ENCODE data around the gene PLEK2.
"Not testable (repeated sequence)": the region's sequence is repeated elsewhere in the genome, so short reads cannot be mapped to it uniquely, and the experiment has no call there.

The PLEK2 gene

GRCh38 chr14:67420102-67420739 is 8.3 kb upstream of the PLEK2 start:
- H3K9ac ChIP-seq (ENCODE audit: low read depth, low read length): no peak overlapping the region

GRCh38 chr14:67418401-67419191 is 6.6 kb upstream of the PLEK2 start:
- no peaks in the 10 kb centered on the region for H3K9me3 ChIP-seq (ENCODE audit: control insufficient read depth, insufficient read depth, low read length)
- no peaks in the 10 kb centered on the region for H3K36me3 ChIP-seq (ENCODE audit: insufficient read depth, low read length)
- peaks cover 14% of the 10 kb centered on the region; the same call in 1 of the 2 replicates for H3K4me1 ChIP-seq (ENCODE audit: insufficient read depth, low read length)
- no peak overlapping the region for H3K9ac ChIP-seq (ENCODE audit: low read depth, low read length)

More at GRCh38 chr14:67420102-67420739, 8.3 kb upstream of the PLEK2 start:
- Histone ChIP-seq H3K36me3 (ENCODE audit: insufficient read depth, low read length) (no peaks in the 10 kb centered on the region), H3K9me3 (ENCODE audit: control insufficient read depth, insufficient read depth, low read length) (no peaks in the 10 kb centered on the region), H3K4me1 (ENCODE audit: insufficient read depth, low read length) (peaks cover 12% of the 10 kb centered on the region; the same call in 1 of the 2 replicates)

- H3K9me3 ChIP-seq (ENCODE audit: control insufficient read depth, insufficient read depth, low read length): no peaks in the 10 kb centered on the region
- no peaks in the 10 kb centered on the region for H3K36me3 ChIP-seq (ENCODE audit: insufficient read depth, low read length)
- no peak overlapping the region for H3K9ac ChIP-seq (ENCODE audit: low read depth, low read length)
- H3K4me1 ChIP-seq (ENCODE audit: insufficient read depth, low read length): peaks cover 14% of the 10 kb centered on the region; the same call in 1 of the 2 replicates
These were observed 5.7 kb upstream of the PLEK2 start for GRCh38 chr14:67417633-67418032.

DNA sequence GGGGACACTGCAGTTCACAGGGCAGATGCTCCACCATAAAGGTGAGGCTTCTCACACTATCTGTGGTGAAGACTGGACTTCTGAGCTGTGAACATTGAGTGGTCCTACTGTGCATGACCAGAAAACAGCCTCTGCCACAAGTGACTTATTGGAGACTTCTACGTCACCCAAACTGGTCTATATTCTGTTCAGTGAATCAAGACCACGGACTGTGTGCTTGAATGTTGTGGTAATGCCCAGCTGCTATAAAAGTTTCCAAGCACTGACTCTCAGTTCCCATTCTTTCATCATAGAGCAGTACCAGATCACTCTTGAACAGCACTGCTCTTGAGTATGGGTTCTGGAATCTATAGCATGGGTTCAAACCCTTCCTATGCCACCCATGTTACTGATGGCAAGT is 4.8 kb upstream of the PLEK2 start:
- Histone ChIP-seq H3K9me3 (ENCODE audit: control insufficient read depth, insufficient read depth, low read length) (no peaks in the 10 kb centered on the region), H3K4me1 (ENCODE audit: insufficient read depth, low read length) (peaks cover 14% of the 10 kb centered on the region; the same call in 1 of the 2 replicates), H3K36me3 (ENCODE audit: insufficient read depth, low read length) (no peaks in the 10 kb centered on the region), H3K9ac (ENCODE audit: low read depth, low read length) (no peak overlapping the region)

DNA sequence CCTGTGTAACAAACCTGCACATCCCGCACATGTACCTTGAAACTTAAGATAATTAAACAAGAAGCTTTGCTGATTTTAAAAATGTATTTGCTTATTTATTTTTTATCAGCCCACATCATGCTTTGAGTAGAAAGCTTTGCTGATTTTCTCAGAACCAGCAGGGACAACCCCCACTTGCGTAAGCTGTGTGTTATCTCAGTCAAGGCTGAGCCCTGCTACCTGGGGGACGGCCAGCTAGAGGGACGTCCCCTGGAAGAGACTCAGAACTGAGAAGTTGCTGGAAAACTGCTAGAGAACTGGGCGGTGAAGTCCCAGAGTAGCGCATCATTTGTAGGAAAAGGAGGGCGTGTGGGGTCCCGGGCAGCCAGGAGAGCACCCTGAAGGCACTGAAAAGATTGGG is 4.1 kb upstream of the PLEK2 start:
- H3K4me1 ChIP-seq (ENCODE audit: insufficient read depth, low read length): peaks cover 18% of the 10 kb centered on the region; the same call in 1 of the 2 replicates
- H3K9ac ChIP-seq (ENCODE audit: low read depth, low read length): no peak overlapping the region
- H3K9me3 ChIP-seq (ENCODE audit: control insufficient read depth, insufficient read depth, low read length): no peaks in the 10 kb centered on the region
- H3K36me3 ChIP-seq (ENCODE audit: insufficient read depth, low read length): no peaks in the 10 kb centered on the region

GRCh38 chr14:67415610-67416009 is 3.6 kb upstream of the PLEK2 start:
- H3K9me3 ChIP-seq (ENCODE audit: control insufficient read depth, insufficient read depth, low read length); H3K36me3 ChIP-seq (ENCODE audit: insufficient read depth, low read length); H3K9ac ChIP-seq (ENCODE audit: low read depth, low read length): not testable (repeated sequence)
- peaks cover 18% of the 10 kb centered on the region; the same call in 1 of the 2 replicates for H3K4me1 ChIP-seq (ENCODE audit: insufficient read depth, low read length)

- Histone ChIP-seq H3K9ac (ENCODE audit: low read depth, low read length) (no peak overlapping the region), H3K36me3 (ENCODE audit: insufficient read depth, low read length) (no peaks in the 10 kb centered on the region), H3K9me3 (ENCODE audit: control insufficient read depth, insufficient read depth, low read length) (no peaks in the 10 kb centered on the region), H3K4me1 (ENCODE audit: insufficient read depth, low read length) (peaks cover 25% of the 10 kb centered on the region; the same call in 1 of the 2 replicates)
These were observed 2.1 kb upstream of the PLEK2 start for GRCh38 chr14:67413806-67414769.

- H3K4me1 ChIP-seq (ENCODE audit: insufficient read depth, low read length): peaks cover 15% of the 10 kb centered on the region; the same call in 1 of the 2 replicates
- no peak overlapping the region; the same call in 1 of the 2 replicates for H3K9ac ChIP-seq (ENCODE audit: low read depth, low read length)
These were observed 595 bp downstream of the PLEK2 start for GRCh38 chr14:67411370-67411769.

DNA sequence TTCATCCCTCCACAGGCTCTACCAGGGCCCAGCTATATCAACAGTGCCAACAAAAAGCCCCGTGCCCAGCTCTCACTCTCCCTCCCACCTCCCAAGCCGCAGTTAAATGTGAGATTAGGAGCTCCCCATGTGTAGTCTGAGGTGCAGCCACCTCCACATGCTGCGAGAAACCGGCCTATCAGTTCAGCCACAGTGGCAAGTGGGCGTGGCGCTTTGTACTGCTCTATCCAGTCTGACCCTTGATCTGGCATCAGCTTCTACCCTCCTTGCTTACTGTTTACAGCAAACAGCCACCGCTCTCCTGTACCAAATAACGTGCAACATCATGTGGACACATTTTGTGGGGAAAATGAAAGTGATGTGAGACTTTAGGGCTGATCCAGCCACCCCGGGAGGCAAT is 1.7 kb downstream of the PLEK2 start:
- Histone ChIP-seq H3K9ac (ENCODE audit: low read depth, low read length) (no peak overlapping the region), H3K9me3 (ENCODE audit: control insufficient read depth, insufficient read depth, low read length) (no peaks in the 10 kb centered on the region), H3K36me3 (ENCODE audit: insufficient read depth, low read length) (no peaks in the 10 kb centered on the region), H3K4me1 (ENCODE audit: insufficient read depth, low read length) (peaks cover 15% of the 10 kb centered on the region; the same call in 1 of the 2 replicates)

More at GRCh38 chr14:67411370-67411769, 595 bp downstream of the PLEK2 start:
- Histone ChIP-seq H3K36me3 (ENCODE audit: insufficient read depth, low read length) (no peaks in the 10 kb centered on the region), H3K9me3 (ENCODE audit: control insufficient read depth, insufficient read depth, low read length) (no peaks in the 10 kb centered on the region)

DNA sequence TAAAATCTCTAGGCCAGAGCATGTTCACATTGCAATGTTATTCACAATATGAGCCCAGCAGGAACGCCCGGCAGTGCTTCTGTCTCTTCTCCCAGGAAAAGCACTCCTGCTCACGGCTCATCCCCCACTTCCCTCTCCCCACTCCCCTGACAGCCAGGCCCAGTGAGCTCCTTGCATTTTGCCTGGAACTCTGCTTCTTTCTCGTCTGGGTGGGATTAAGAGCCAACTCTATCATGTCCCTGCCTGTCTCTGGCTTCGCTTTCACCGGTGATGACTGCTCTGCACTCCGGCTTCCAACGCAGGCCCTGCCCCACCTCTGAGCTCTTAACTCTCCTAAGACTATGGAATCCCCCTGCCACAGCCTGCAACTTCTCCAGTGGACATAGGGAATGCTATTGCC is 2.5 kb downstream of the PLEK2 start:
- Histone ChIP-seq H3K4me1 (ENCODE audit: insufficient read depth, low read length) (peaks cover 15% of the 10 kb centered on the region; the same call in 1 of the 2 replicates), H3K36me3 (ENCODE audit: insufficient read depth, low read length) (no peaks in the 10 kb centered on the region), H3K9ac (ENCODE audit: low read depth, low read length) (no peak overlapping the region), H3K9me3 (ENCODE audit: control insufficient read depth, insufficient read depth, low read length) (no peaks in the 10 kb centered on the region)

GRCh38 chr14:67408122-67408801 is 3.7 kb downstream of the PLEK2 start:
- H3K4me1 ChIP-seq (ENCODE audit: insufficient read depth, low read length): peaks cover 13% of the 10 kb centered on the region; the same call in 1 of the 2 replicates
- not testable (repeated sequence) for H3K9ac ChIP-seq (ENCODE audit: low read depth, low read length); H3K36me3 ChIP-seq (ENCODE audit: insufficient read depth, low read length); H3K9me3 ChIP-seq (ENCODE audit: control insufficient read depth, insufficient read depth, low read length)

DNA sequence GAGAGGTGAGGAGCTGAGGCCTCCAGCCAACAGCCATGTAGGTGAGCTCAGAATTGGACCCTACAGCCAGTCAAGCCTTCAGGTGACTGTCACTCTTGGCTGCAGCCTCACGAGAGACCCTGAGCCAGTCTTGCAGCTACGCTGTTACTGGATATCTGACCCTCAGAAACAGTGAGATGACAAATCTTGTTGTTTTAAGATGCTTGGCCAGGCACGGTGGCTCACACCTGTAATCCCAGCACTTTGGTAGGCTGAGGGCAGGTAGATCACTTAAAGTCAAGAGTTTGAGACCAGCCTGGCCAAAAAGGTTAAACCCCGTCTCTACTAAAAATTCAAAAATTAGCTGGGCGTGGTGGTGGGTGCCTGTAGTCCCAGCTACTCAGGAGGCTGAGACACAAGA is 6.2 kb downstream of the PLEK2 start:
- H3K9me3 ChIP-seq (ENCODE audit: control insufficient read depth, insufficient read depth, low read length): no peaks in the 10 kb centered on the region
- H3K9ac ChIP-seq (ENCODE audit: low read depth, low read length): no peak overlapping the region
- H3K4me1 ChIP-seq (ENCODE audit: insufficient read depth, low read length): peaks cover 9% of the 10 kb centered on the region; the same call in 1 of the 2 replicates
- H3K36me3 ChIP-seq (ENCODE audit: insufficient read depth, low read length): no peaks in the 10 kb centered on the region

DNA sequence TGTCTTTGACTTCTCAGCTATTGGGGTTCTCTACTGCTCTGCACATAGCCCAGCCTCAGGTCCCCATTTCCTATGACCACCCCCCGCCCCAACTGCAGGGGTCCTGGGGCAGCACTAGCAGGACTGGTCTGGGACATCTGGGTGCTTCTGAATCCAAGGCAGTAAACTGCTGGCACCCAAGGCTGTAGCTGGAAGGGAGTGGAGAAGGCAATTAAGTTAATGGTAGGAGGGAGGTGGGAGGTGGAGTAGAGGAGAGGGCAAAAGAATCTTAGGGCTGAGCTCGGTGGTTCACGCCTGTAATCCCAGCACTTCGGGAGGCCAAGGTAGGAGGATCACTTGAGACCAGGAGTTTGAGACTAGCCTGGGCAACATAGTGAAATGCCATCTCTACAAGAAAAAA is 11.5 kb downstream of the PLEK2 start:
- Histone ChIP-seq H3K4me1 (ENCODE audit: insufficient read depth, low read length) (peaks cover 4% of the 10 kb centered on the region; the same call in 1 of the 2 replicates), H3K36me3 (ENCODE audit: insufficient read depth, low read length) (no peaks in the 10 kb centered on the region), H3K9ac (ENCODE audit: low read depth, low read length) (no peak overlapping the region), H3K9me3 (ENCODE audit: control insufficient read depth, insufficient read depth, low read length) (no peaks in the 10 kb centered on the region)
